ENCODE results near the gene IPO4.
"Not testable (repeated sequence)": the region's sequence is repeated elsewhere in the genome, so short reads cannot be mapped to it uniquely, and the experiment has no call there.

IPO4 gene, protein sequence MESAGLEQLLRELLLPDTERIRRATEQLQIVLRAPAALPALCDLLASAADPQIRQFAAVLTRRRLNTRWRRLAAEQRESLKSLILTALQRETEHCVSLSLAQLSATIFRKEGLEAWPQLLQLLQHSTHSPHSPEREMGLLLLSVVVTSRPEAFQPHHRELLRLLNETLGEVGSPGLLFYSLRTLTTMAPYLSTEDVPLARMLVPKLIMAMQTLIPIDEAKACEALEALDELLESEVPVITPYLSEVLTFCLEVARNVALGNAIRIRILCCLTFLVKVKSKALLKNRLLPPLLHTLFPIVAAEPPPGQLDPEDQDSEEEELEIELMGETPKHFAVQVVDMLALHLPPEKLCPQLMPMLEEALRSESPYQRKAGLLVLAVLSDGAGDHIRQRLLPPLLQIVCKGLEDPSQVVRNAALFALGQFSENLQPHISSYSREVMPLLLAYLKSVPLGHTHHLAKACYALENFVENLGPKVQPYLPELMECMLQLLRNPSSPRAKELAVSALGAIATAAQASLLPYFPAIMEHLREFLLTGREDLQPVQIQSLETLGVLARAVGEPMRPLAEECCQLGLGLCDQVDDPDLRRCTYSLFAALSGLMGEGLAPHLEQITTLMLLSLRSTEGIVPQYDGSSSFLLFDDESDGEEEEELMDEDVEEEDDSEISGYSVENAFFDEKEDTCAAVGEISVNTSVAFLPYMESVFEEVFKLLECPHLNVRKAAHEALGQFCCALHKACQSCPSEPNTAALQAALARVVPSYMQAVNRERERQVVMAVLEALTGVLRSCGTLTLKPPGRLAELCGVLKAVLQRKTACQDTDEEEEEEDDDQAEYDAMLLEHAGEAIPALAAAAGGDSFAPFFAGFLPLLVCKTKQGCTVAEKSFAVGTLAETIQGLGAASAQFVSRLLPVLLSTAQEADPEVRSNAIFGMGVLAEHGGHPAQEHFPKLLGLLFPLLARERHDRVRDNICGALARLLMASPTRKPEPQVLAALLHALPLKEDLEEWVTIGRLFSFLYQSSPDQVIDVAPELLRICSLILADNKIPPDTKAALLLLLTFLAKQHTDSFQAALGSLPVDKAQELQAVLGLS

GRCh38 chr14:24188251-24189058 lies at the start of gene IPO4:
TSS of gene IPO4 (minus strand) at chr14:24188816. CDS start at chr14:24188787, 29 bp downstream.
- H3K27ac ChIP-seq = peak within 1 kb of the TSS; percentile 31 to 95 (median 81)
- peak within 1 kb of the TSS; percentile 51 to 81 (median 75) for H3K4me3 ChIP-seq

GRCh38 chr14:24238123-24238522 lies 49.5 kb upstream of the IPO4 start:
- no peak overlapping the region for H3K4me3 ChIP-seq
- H3K27ac ChIP-seq = peak overlapping the region in 1 of 21 experiments; percentile 6

- H3K27ac ChIP-seq = no peak overlapping the region
- H3K4me3 ChIP-seq = no peak overlapping the region
Observed at GRCh38 chr14:24237463-24237955, 48.9 kb upstream of the IPO4 start.

- H3K27ac ChIP-seq = no peak overlapping the region
Observed at GRCh38 chr14:24236689-24237462, 48.3 kb upstream of the IPO4 start.

DNA sequence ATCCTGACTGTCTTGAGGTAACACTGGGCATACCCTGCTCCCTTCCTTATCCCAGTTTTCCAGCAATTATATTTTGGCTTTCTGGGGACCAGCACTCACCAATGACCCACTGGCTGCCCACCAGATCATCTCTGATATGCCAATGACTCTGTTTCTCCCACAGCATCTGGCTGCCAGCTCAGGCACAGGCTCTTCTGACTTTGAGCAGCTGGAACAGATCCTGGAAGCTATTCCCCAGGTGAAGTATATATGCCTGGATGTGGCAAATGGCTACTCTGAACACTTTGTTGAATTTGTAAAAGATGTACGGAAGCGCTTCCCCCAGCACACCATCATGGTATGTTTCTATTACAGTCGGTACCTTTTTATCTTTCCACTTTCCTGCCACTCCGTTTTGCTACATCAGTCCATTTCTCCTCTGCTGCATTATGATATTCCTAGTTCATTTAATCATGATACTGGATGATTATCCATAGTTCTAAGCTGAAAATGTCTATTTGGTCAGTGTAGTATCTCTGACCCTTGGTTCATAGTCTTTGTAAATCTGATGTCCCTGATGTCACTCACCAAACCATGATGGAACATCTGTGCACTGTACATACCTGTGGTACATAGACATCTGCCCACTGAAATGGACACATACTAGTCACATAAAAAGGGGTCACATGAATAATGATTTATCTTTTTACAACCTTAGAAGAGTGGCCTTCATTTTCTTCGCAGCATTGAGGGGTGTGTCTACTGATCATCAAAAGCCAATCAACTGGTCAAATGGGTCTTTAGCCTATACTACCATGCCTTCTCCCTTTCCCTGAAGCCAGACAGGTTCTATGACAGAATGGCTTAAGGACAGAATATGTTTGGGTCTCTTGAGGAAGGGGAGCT lies 47.4 kb upstream of the IPO4 start:
- Histone ChIP-seq H3K4me3 (no peak overlapping the region), H3K27ac (peak overlapping the region in 3 of 21 experiments; percentile 13 to 29 (median 19))

More at GRCh38 chr14:24236689-24237462, 48.3 kb upstream of the IPO4 start:
- H3K4me3 ChIP-seq = no peak overlapping the region

DNA sequence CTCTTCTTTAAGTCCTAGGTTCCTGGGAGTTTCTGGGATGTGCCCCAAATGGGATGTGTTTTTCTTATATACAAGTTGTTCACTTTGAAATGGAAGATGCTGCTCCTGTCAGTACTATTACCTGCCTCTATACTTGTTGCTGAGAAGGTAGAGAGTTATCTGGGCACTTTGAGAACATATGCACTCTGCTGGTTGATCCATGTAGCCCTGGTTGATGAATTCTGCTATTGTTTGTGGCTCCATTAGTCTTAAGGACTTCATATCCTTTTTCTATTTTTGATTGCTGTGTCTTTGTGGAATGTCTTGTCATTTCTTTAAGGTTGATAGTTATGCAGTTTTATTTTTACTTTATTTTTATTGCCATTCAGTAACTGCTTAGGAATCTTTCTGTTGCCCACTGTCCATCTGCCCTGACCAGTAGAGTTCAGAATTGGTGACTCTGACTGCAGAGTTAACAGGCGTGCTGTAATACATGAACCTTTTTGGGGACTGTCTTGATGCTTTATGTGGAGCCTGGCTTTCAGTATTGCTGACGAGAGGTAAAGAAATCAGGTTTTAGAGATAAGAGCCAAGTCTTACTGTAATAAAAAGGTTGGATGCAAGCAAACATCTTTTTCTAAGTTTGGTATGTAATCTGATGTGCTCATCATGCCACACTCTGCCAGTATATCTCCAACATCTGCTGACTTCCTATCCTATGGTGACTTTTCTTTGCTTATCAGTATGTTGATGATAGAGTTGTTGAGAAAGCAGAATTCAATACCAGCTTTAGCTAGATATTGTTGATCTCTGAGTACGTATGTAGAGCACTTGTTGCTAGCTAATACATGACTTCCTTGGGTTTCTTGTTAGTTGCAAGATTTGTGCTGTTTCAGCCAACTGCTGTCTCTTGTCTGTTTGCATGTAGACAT lies 45.7 kb upstream of the IPO4 start:
- Histone ChIP-seq H3K27ac (peak overlapping the region in 3 of 21 experiments; percentile 6 to 92 (median 91)), H3K4me3 (no peak overlapping the region)

GRCh38 chr14:24233538-24233866 lies 44.9 kb upstream of the IPO4 start:
- Histone ChIP-seq H3K27ac (peak overlapping the region in 16 of 21 experiments; percentile 78 to 97 (median 91)), H3K4me3 (peak overlapping the region; percentile 59 to 87 (median 69))

DNA sequence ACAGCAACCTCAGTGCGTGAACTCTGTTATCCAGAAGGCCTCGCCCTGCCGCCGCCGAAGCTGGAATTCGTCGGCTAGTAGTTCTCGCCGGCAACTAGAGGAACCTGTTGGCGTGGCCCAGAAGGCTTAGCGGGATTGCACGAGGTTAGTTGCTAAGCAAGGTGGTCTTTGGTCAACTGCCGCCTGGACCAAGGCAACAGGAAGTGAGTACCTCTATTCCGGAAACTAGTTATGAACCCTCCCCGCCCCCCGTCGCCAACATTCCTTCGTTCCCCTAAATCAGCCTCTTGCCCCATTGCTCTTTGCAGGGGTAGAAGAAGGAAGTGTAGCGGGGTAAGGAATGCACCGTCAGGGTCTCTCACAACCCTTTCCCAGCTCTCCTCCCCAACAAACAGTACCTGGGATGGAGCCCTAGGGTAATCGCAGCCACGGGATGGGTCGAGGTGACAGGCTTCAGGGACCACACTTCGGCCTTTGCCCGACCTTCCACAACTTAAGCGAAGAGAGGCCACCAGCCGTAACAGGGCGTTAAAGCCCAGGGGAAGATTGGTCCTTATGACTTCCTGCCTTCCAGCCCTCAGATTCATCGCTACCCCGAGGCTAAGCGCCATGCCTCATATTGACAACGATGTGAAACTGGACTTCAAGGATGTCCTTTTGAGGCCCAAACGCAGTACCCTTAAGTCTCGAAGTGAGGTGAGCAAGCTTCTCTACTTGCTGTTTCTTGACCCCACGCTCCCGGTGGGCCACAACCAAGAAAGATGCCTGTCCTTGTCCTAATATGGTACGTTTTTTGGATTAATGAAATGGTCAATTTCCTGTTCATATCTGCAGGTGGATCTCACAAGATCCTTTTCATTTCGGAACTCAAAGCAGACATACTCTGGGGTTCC lies 44.3 kb upstream of the IPO4 start, which contains the start of gene GMPR2:
TSS of gene GMPR2 (plus strand) at position 285 of the 893 bp plus-strand sequence. CDS start at position 610, 325 bp downstream.
- Histone ChIP-seq H3K27ac (peak within 1 kb of the TSS; percentile 17 to 97 (median 90)), H3K4me3 (peak within 1 kb of the TSS; percentile 59 to 87 (median 69))

GRCh38 chr14:24232121-24232644 lies 43.6 kb upstream of the IPO4 start, which contains the start of gene NEDD8:
TSS of gene NEDD8 (minus strand) at chr14:24232367. CDS start at chr14:24232267, 100 bp downstream.
- Histone ChIP-seq H3K4me3 (peak within 1 kb of the TSS; percentile 59 to 87 (median 69)), H3K27ac (peak within 1 kb of the TSS; percentile 17 to 97 (median 90))

DNA sequence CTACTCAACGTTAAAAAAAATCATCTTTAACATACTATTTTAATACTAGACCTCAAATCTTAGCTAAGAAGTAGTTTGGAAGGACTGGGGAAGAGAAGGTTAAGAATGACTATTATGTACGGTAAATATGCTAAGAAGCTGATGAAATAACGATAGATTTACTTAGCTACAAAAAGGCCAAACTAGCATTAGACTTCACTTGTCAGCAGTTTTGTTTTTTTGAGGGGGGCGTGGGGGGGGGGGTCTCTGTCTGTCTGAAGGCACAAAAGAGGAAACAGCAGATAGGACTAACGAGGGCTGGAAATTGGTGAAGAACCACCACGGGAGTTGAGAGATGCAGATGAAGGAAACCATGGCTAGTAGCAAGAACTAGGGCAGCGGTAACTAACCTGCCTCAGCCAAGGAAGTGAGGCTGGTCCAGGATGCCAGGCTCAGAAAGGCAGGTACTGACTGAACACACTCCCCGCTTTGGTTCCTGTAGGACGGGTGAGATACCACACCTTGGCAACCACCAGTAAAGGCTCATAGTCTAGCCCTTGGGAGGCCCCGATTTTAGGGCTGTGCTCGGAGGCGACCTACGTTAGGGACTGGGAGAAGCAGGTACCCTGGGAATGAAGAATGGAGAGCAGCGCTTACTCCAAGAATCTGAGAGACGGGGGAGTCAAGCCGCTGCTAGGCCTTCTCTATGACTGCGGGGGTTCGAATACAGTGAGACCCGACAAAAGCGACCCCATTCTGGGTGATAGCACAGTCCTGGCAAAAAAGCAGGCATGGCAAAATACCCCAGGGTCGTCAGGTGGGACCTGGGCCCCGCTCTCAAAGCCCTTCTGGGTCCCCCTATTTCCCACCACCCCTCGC lies 42.9 kb upstream of the IPO4 start:
- Histone ChIP-seq H3K27ac (peak overlapping the region; percentile 17 to 97 (median 90)), H3K4me3 (peak overlapping the region; percentile 59 to 87 (median 69))

GRCh38 chr14:24228902-24229301 lies 40.3 kb upstream of the IPO4 start:
- Histone ChIP-seq H3K4me3 (no peak overlapping the region), H3K27ac (no peak overlapping the region)

DNA sequence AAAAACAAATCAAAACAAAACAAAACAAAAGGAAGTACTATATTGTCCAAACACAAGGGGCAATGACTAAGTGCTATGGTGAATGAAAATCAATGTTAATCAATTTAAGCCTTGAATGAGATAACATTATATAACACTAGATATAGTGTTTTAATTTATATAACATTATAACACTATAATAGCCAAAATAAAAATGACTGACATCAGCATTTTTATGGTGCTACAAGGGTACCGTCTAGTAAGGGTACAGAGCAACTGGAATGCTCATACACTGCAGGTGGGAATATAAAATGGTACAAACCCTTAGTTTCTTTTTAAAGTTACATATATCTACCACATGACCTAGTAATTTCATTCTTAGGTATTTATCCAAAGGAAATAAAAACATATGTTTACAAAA lies 37.9 kb upstream of the IPO4 start:
- no peak overlapping the region for H3K27ac ChIP-seq
- H3K4me3 ChIP-seq = no peak overlapping the region

GRCh38 chr14:24224618-24225071 lies 36.0 kb upstream of the IPO4 start:
- peak overlapping the region in 4 of 21 experiments; percentile 13 to 62 (median 25) for H3K27ac ChIP-seq

GRCh38 chr14:24222987-24223386 lies 34.4 kb upstream of the IPO4 start:
- not testable (repeated sequence) for H3K4me3 ChIP-seq, H3K27ac ChIP-seq

More at GRCh38 chr14:24224618-24225071, 36.0 kb upstream of the IPO4 start:
- no peak overlapping the region for H3K4me3 ChIP-seq

Data from skin epidermis (tissue), 12 donors.